Right lobe of liver (tissue), 6 donors: ENCODE data around the gene HOXB4. TPM values are rescaled to one million over a fixed set of nuclear protein-coding genes. Genes with fewer than 3 reads are reported as not detected.
A peak's percentile ranks its signal among the peaks of the same experiment; 100 is the strongest.

Experiments
- ATAC-seq, 4 donors: fragments of 200-7000 bp; cut with Tn5 transposase; one replicate each; pipeline ENCODE4 v1.9.1; 2020; ENCODE audit warnings: mild to moderate bottlenecking in 4 of 4, moderate library complexity in 4 of 4
- DNase-seq, 3 donors: peaks; one replicate each; pipeline ENCODE4 v3.0.0-alpha.2; 2020
- H3K27ac ChIP-seq, 3 donors: fragments of 200-600 bp; one replicate each; pipeline ENCODE4 v1.8.0; 2022
- H3K27me3 ChIP-seq, 2 donors: fragments of 200-600 bp; one replicate each; pipeline ENCODE4 v1.8.0; 2022
- H3K36me3 ChIP-seq, 4 donors: fragments of 200-600 bp; sonication (generic) in 1 of 4; one replicate each; pipeline versions ENCODE4 v1.5.1 to v1.8.0; 2017 to 2022; ENCODE audit warnings: control low read depth in 1 of 4
- H3K4me1 ChIP-seq, 4 donors: fragments of 200-600 bp; sonication (generic) in 1 of 4; one replicate each; pipeline versions ENCODE4 v1.5.1 to v1.8.0; 2017 to 2022; ENCODE audit warnings: control low read depth in 1 of 4
- H3K4me3 ChIP-seq, 3 donors: fragments of 200-600 bp; one replicate each; pipeline ENCODE4 v1.8.0; 2022
- H3K9me3 ChIP-seq, 4 donors: fragments of 200-600 bp; sonication (generic) in 1 of 4; one replicate each; pipeline versions ENCODE4 v1.5.1 to v1.8.0; 2017 to 2022; ENCODE audit warnings: control low read depth in 1 of 4
- POLR2A ChIP-seq: fragments of 450-650 bp; IDR thresholded peaks from one replicate; pipeline ENCODE4 v1.6.1; 2017; ENCODE audit warnings: antibody characterized with exemption, mild to moderate bottlenecking
- WGBS: methylation state at CpG from one replicate; pipeline ENCODE4 v1.1.6; 2018; ENCODE audit warnings: low coverage, low lambda C conversion rate; ENCODE audit not compliant: insufficient coverage; ENCODE audit errors: missing lambda C conversion rate; 5-methylcytosine and 5-hydroxymethylcytosine counted together
- intact Hi-C, 2 donors: fragments of 100-400 bp; cut with DNase I; formaldehyde crosslinking; loops; one replicate each; pipeline versions ENCODE4 v1.11.2 to v1.14.1; 2022
- total RNA-seq, 6 experiments: library from RNA; depleted of rRNA in 2 of 6; stranded (reverse); fragments of >200 nt in 2 of 6; fragmentation: NEBNext Ultra II Directional in 3 of 6; extraction: Animal tissue kit (Norgen Biotek cat#: 25700) in 3 of 6; gene quantifications; one replicate each; pipeline versions ENCODE4 v1.1.0 to v1.2.4, GENCODE V29; 2016 to 2023
- TF ChIP-seq, protein P1 (sequence below), 4 donors: fragments of 200-600 bp in 3 of 4; fragments of 450-650 bp in 1 of 4; IDR thresholded peaks; one replicate each; pipeline versions ENCODE4 v1.5.1 to v1.8.0; 2016 to 2022; ENCODE audit warnings: antibody characterized with exemption in 4 of 4, mild to moderate bottlenecking in 2 of 4
- donor health status: DM: no; HTN: yes; CAD: no.
- donor health status: DM: no; HTN: no; CAD: no.
- donor health status: DM: no; HTN: no; CAD: no.
- donor health status: DM: no; HTN: yes; CAD: no.
- donor health status: DM: no; HTN: yes; CAD: no.

HOXB4 gene
- total RNA-seq, 6 experiments from 2014 or later: 0.31 to 1.1 (median 0.68) TPM

DNA sequence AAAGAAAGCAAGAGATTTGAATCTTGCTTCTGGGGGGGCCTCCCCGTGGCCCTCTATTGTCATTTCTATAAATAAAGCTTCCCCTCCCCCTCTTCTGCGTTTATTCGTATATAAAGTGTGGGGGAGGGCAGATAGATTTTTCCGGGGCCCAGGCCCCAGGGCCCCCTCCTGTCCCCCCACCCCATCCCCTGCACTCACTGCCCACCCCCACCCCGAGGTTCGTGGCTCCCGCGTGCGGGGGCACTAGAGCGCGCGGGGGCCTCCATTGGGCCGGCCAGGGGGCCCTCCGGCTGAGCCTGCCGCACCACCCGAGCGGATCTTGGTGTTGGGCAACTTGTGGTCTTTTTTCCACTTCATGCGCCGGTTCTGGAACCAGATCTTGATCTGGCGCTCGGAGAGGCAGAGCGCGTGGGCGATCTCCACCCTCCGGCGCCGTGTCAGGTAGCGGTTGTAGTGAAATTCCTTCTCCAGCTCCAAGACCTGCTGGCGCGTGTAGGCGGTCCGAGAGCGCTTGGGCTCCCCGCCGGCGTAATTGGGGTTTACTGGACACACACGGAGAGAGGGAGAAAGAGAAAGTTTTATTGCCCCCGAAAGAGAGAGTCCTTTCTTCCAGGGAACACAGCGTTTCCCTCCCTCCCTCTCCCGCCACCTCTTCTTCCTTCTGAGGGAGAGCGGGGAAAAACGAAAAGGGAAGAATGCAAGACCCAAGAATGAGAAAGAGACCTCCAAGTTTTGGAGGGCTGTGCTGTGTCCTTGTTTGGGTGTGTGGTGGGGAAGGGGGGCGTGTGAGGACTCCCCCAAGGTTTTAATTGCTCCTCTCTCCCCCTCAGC is 1.5 kb downstream of the HOXB4 start:
- TF ChIP-seq, protein P1, sequence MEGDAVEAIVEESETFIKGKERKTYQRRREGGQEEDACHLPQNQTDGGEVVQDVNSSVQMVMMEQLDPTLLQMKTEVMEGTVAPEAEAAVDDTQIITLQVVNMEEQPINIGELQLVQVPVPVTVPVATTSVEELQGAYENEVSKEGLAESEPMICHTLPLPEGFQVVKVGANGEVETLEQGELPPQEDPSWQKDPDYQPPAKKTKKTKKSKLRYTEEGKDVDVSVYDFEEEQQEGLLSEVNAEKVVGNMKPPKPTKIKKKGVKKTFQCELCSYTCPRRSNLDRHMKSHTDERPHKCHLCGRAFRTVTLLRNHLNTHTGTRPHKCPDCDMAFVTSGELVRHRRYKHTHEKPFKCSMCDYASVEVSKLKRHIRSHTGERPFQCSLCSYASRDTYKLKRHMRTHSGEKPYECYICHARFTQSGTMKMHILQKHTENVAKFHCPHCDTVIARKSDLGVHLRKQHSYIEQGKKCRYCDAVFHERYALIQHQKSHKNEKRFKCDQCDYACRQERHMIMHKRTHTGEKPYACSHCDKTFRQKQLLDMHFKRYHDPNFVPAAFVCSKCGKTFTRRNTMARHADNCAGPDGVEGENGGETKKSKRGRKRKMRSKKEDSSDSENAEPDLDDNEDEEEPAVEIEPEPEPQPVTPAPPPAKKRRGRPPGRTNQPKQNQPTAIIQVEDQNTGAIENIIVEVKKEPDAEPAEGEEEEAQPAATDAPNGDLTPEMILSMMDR (IDR thresholded peaks at IDR 0.05): no peak
- no peak for TF ChIP-seq POLR2A
- WGBS: 5% methylated on average over 31 of the region's 43 CpGs
- intact Hi-C loops: no loop called here
- Histone ChIP-seq H3K9me3 (no peaks in the 10 kb centered on the region), H3K36me3 (no peaks in the 10 kb centered on the region), H3K27ac (peak overlapping the region; percentile 52 to 79 (median 63)), H3K4me3 (peak overlapping the region; percentile 14 to 46 (median 16)), H3K27me3 (peaks cover 0 to 36% of the 10 kb centered on the region in 2 donors), H3K4me1 (peaks cover 0 to 7% (median 0%) of the 10 kb centered on the region in 4 donors)
- ATAC-seq: no peak
- DNase-seq: no peak

GRCh38 chr17:48575673-48576478 is 2.3 kb downstream of the HOXB4 start:
- WGBS: 19% methylated on average over 22 of the region's 22 CpGs

DNA sequence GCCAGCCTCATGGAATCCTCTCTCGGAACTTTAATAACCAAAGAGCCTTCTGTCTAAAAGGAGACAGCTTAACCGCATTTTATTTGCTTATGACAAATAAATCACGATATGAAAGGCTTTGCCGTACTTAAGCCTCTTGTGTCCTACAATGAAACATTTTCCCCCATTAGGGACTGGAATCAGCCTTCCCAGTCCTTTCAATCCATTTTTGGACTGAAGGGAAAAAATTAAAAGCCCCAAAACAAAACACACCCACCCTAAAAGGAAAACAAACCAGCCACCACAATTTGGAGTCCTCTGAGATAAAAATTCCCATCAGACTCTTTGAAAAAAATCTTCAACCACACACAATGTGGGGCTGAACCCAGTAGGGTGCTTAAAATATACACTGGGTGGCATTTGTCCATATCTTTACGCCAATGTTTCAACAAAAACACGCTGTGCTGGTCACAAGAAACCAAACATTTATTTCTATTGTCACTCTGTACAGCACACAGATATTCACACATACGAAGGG is 3.0 kb downstream of the HOXB4 start:
- DNase-seq (no peak), ATAC-seq (no peak)
- Histone ChIP-seq H3K27ac (peak overlapping the region in 2 of 3 donors; percentile 52 to 63), H3K36me3 (no peaks in the 10 kb centered on the region), H3K4me3 (no peak overlapping the region), H3K4me1 (peaks cover 0 to 7% (median 0%) of the 10 kb centered on the region in 4 donors), H3K9me3 (no peaks in the 10 kb centered on the region), H3K27me3 (peaks cover 0 to 22% of the 10 kb centered on the region in 2 donors)
- TF ChIP-seq, protein P1 (IDR thresholded peaks at IDR 0.05): no peak
- no peak for TF ChIP-seq POLR2A
- 12% methylated on average over 7 of the region's 7 CpGs for WGBS
- intact Hi-C loops: no loop called here

More at GRCh38 chr17:48575673-48576478, 2.3 kb downstream of the HOXB4 start:
- Histone ChIP-seq H3K9me3 (no peaks in the 10 kb centered on the region), H3K36me3 (no peaks in the 10 kb centered on the region), H3K4me1 (peaks cover 0 to 7% (median 0%) of the 10 kb centered on the region in 4 donors), H3K27me3 (peaks cover 0 to 28% of the 10 kb centered on the region in 2 donors), H3K4me3 (peak overlapping the region in 1 of 3 donors; percentile 16), H3K27ac (peak overlapping the region; percentile 52 to 79 (median 63))
- TF ChIP-seq, protein P1 (IDR thresholded peaks at IDR 0.05): no peak
- TF ChIP-seq POLR2A: no peak
- intact Hi-C loops: no loop called here
- ATAC-seq (peak; percentile 12 to 41 (median 26)), DNase-seq (peak in 1 of 3 donors; percentile 35)

- WGBS: 35% methylated on average over 5 of the region's 8 CpGs
- DNase-seq: no peak
- peaks cover 0 to 7% (median 0%) of the 10 kb centered on the region in 4 donors for H3K4me1 ChIP-seq
- peaks cover 0 to 22% of the 10 kb centered on the region in 2 donors for H3K27me3 ChIP-seq
- no peaks in the 10 kb centered on the region for H3K9me3 ChIP-seq
- no peaks in the 10 kb centered on the region for H3K36me3 ChIP-seq
- H3K4me3 ChIP-seq: no peak overlapping the region
- no peak for ATAC-seq
- intact Hi-C loops: no loop called here
- no peak overlapping the region for H3K27ac ChIP-seq
- TF ChIP-seq POLR2A: no peak
- TF ChIP-seq, protein P1 (IDR thresholded peaks at IDR 0.05): no peak
Observed at GRCh38 chr17:48574505-48575065, 3.6 kb downstream of the HOXB4 start.
